HCT116 (cell line): ENCODE measurements around the gene BEND5. TPM values are rescaled to one million over a fixed set of nuclear protein-coding genes. Genes with fewer than 3 reads are reported as not detected.

Experiments used
- ATAC-seq: fragments of 200-7000 bp; cut with Tn5 transposase; 2 replicates; pipeline ENCODE4 v1.9.1; 2020; ENCODE audit warnings: mild to moderate bottlenecking, moderate library complexity
- BruUV-seq: library from RNA; stranded (reverse); fragments of 400-500 nt; replicated peaks from 2 replicates; lab custom pipeline; 2021; lab: Mats Ljungman, UMichigan
- CTCF ChIA-PET: fragments of 300-600 bp; sonication (Branson Sonifier 250); formaldehyde crosslinking; loops from one replicate; lab custom pipeline; 2021; ENCODE audit warnings: antibody characterized with exemption; lab: Charles Lee
- POLR2A ChIA-PET: fragments of 300-600, 350-600 bp; sonication (Branson Sonifier 250); formaldehyde crosslinking; loops from one replicate; lab custom pipeline; 2021; ENCODE audit warnings: antibody characterized with exemption; lab: Charles Lee
- RAD21 ChIA-PET, 2 experiments: fragments of 300-600 bp; sonication (Branson Sonifier 250); formaldehyde crosslinking; loops; one replicate each; lab custom pipeline; 2023; ENCODE audit warnings: low total read pairs in 2 of 2; ENCODE audit not compliant: uncharacterized antibody in 2 of 2, unreplicated experiment in 2 of 2, low non-redundant PET in 1 of 2; lab: Charles Lee
- DNase-seq: peaks from one replicate; pipeline ENCODE4 v3.0.0-alpha.2; 2010; ENCODE audit warnings: low read depth, low spot score
- H2AFZ ChIP-seq: fragments of 200-600 bp; shearing (Covaris generic), sonication (generic); 2 replicates; pipeline ENCODE4 v1.6.1; 2017; ENCODE audit warnings: low read depth, mixed run types, mixed read lengths, antibody characterized with exemption, low read length; ENCODE audit not compliant: poor library complexity, severe bottlenecking
- H3K27ac ChIP-seq: 2 replicates; pipeline ENCODE4 v1.5.1; 2012; ENCODE audit warnings: low read depth, low read length
- H3K27me3 ChIP-seq: fragments of 200-600 bp; sonication (generic); 2 replicates; pipeline ENCODE4 v1.6.1; 2016; ENCODE audit warnings: mixed run types, low read length, mixed read lengths; ENCODE audit not compliant: insufficient read depth
- H3K36me3 ChIP-seq, 2 experiments: fragments of 200-500 bp in 1 of 2; fragments of 200-600 bp in 1 of 2; sonication (Bioruptor generic) in 1 of 2; sonication (generic) in 1 of 2; 2 replicates each; pipeline versions ENCODE4 v1.5.1 to v1.6.1; 2014 to 2016; ENCODE audit warnings: low read length in 2 of 2, inconsistent platforms in 1 of 2, mixed read lengths in 1 of 2, mixed run types in 1 of 2; ENCODE audit not compliant: insufficient read depth in 2 of 2, control insufficient read depth in 1 of 2
- H3K4me1 ChIP-seq, 2 experiments: fragments of 200-600 bp in 1 of 2; sonication (generic) in 1 of 2; 2 replicates each; pipeline versions ENCODE4 v1.5.1 to v1.6.1; 2012 to 2017; ENCODE audit warnings: low read length in 2 of 2, inconsistent platforms in 1 of 2, mild to moderate bottlenecking in 1 of 2, mixed read lengths in 1 of 2, mixed run types in 1 of 2, moderate library complexity in 1 of 2; ENCODE audit not compliant: insufficient read depth in 2 of 2, control insufficient read depth in 1 of 2
- H3K4me2 ChIP-seq: fragments of 200-600 bp; sonication (generic); 2 replicates; pipeline ENCODE4 v1.6.1; 2017; ENCODE audit warnings: mixed run types, low read length, mixed read lengths
- H3K4me3 ChIP-seq, 2 experiments: fragments of 200-600 bp in 1 of 2; sonication (generic) in 1 of 2; replicated peaks in 1 of 2; 2 replicates each; pipeline ENCODE4 v1.5.1; 2011 to 2016; ENCODE audit warnings: low read length in 2 of 2, control low read depth in 1 of 2, low read depth in 1 of 2, mild to moderate bottlenecking in 1 of 2, mixed read lengths in 1 of 2, mixed run types in 1 of 2
- H3K79me2 ChIP-seq: fragments of 200-600 bp; sonication (generic); 2 replicates; pipeline ENCODE4 v1.6.1; 2017; ENCODE audit warnings: mild to moderate bottlenecking, mixed run types, low read length, moderate library complexity, mixed read lengths; ENCODE audit not compliant: insufficient read depth
- H3K9ac ChIP-seq: fragments of 200-600 bp; sonication (generic); 2 replicates; pipeline ENCODE4 v1.6.1; 2016; ENCODE audit warnings: low read length, mixed read lengths
- H3K9me2 ChIP-seq: fragments of 200-600 bp; sonication (generic), shearing (Covaris generic); 2 replicates; pipeline ENCODE4 v1.6.1; 2017; ENCODE audit warnings: mixed run types, mild to moderate bottlenecking, moderate library complexity; ENCODE audit not compliant: insufficient read depth
- H3K9me3 ChIP-seq, 2 experiments: fragments of 200-500 bp in 1 of 2; fragments of 200-600 bp in 1 of 2; sonication (Bioruptor generic) in 1 of 2; sonication (generic) in 1 of 2; 2 replicates each; pipeline ENCODE4 v1.6.1; 2014 to 2017; ENCODE audit warnings: low read length in 2 of 2, mixed read lengths in 2 of 2, inconsistent platforms in 1 of 2, low read depth in 1 of 2, mild to moderate bottlenecking in 1 of 2, mixed run types in 1 of 2, moderate library complexity in 1 of 2; ENCODE audit not compliant: control insufficient read depth in 1 of 2, insufficient read depth in 1 of 2
- H4K20me1 ChIP-seq: fragments of 200-600 bp; sonication (generic), shearing (Covaris generic); 2 replicates; pipeline ENCODE4 v1.6.1; 2017; ENCODE audit warnings: mixed run types, mild to moderate bottlenecking, moderate library complexity; ENCODE audit not compliant: insufficient read depth
- ELF1 ChIP-seq: IDR thresholded peaks from 2 replicates; pipeline ENCODE4 v1.6.1; 2012; ENCODE audit warnings: low read depth, borderline replicate concordance
- EZH2phosphoT487 ChIP-seq: fragments of 200-600 bp; IDR thresholded peaks from 2 replicates; pipeline ENCODE4 v1.6.1; 2018; ENCODE audit warnings: antibody characterized with exemption, borderline replicate concordance
- FOSL1 ChIP-seq: IDR thresholded peaks from 2 replicates; pipeline ENCODE4 v1.6.1; 2012; ENCODE audit warnings: low read depth
- RAD21 ChIP-seq: IDR thresholded peaks from 2 replicates; pipeline ENCODE4 v1.6.1; 2012; ENCODE audit warnings: low read depth, mild to moderate bottlenecking
- REST ChIP-seq: IDR thresholded peaks from 2 replicates; pipeline ENCODE4 v1.6.1; 2012; ENCODE audit warnings: low read depth
- SP1 ChIP-seq: IDR thresholded peaks from 2 replicates; pipeline ENCODE4 v1.6.1; 2012; ENCODE audit warnings: low read depth
- YY1 ChIP-seq: IDR thresholded peaks from 2 replicates; pipeline ENCODE4 v1.6.1; 2011; ENCODE audit warnings: low read length, low read depth, moderate library complexity, mild to moderate bottlenecking; ENCODE audit not compliant: insufficient replicate concordance; ENCODE audit errors: extremely low read depth
- ZBTB33 ChIP-seq: IDR thresholded peaks from 2 replicates; pipeline ENCODE4 v1.6.1; 2011; ENCODE audit warnings: mild to moderate bottlenecking, low read length, moderate library complexity; ENCODE audit not compliant: insufficient replicate concordance; ENCODE audit errors: extremely low read depth
- ZNF274 ChIP-seq: fragments of 200-500 bp; sonication (Bioruptor generic); IDR thresholded peaks from 2 replicates; pipeline ENCODE4 v1.6.1; 2014; ENCODE audit warnings: mild to moderate bottlenecking, low read depth, low read length, inconsistent platforms
- intact Hi-C: fragments of 100-400 bp; cut with micrococcal nuclease; formaldehyde crosslinking; loops from 2 replicates; pipeline ENCODE4 v1.10.0; 2022
- total RNA-seq: library from RNA; stranded (reverse); gene quantifications from one replicate; pipeline ENCODE4 v1.2.1, GENCODE V29; 2021; ENCODE audit not compliant: unreplicated experiment

Gene BEND5
- total RNA-seq, 1 experiment from 2014 or later = not detected

GRCh38 chr1:48760857-48761256, 15.8 kb downstream of the BEND5 start (continued):
- TF ChIP-seq REST (no peak), EZH2phosphoT487 (no peak)

GRCh38 chr1:48758976-48759375, 17.7 kb downstream of the BEND5 start:
- no peaks in the 10 kb centered on the region for H3K9me2 ChIP-seq
- no peaks in the 10 kb centered on the region for H3K9me3 ChIP-seq
- ChIA-PET RAD21 (no interaction called here), POLR2A (no interaction called here)
- DNase-seq (no peak), ATAC-seq (no peak)
- H3K9ac ChIP-seq = no peak overlapping the region
- H3K4me2 ChIP-seq = no peak overlapping the region
- H3K36me3 ChIP-seq = no peaks in the 10 kb centered on the region
- H3K4me1 ChIP-seq = no peaks in the 10 kb centered on the region
- TF ChIP-seq ELF1 (no peak), REST (no peak), ZBTB33 (no peak), RAD21 (no peak), YY1 (no peak), SP1 (no peak), ZNF274 (no peak), FOSL1 (no peak)
- TF ChIP-seq, all 23 proteins: peak for 0
- intact Hi-C loops = no loop called here
- Histone ChIP-seq H3K27ac (no peak overlapping the region), H2AFZ (no peak overlapping the region), H3K4me3 (no peak overlapping the region), H3K79me2 (no peaks in the 10 kb centered on the region), H4K20me1 (no peaks in the 10 kb centered on the region), H3K27me3 (peaks cover 12% of the 10 kb centered on the region; the same call in 1 of the 2 replicates)
- CTCF ChIA-PET = no interaction called here
- no TSS peak for BruUV-seq
